ENCODE measurements around the gene TIGD2. TPM values are rescaled to one million over a fixed set of nuclear protein-coding genes. Genes with fewer than 3 reads are reported as not detected.

TIGD2 gene
- total and polyA plus RNA-seq, 2 experiments from 2014 or later: 2.1 to 6.7 TPM

DNA sequence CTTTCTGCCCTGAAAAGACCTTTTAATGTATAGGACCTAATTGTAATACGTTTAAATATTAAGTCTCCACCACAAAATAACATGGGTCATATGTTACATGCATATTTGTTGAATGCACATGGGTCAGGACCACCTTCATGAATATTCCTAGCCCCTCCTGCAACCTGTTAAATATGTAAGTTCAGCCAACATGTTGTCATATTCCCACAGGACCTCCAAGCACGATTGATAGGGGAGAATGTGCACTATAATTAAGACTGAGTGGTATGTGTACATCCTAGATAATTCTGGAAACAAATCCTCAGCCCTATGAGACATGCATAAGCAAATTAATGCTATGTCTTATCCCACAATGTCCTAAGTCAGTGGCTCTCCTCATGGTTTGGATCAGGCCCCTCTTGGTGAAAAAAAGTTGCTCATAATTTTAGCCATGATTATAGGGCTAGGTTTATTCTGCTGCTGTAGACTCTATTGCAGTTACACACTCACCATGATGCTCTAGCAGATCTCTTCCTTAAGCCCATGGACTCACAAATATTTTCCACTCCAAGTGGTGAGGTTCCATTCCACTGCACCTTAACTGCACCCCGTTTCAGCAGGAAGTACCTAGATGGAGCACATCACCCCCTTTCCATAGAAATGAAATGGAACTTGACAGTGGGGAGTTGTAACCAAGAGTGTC is 10.2 kb downstream of the TIGD2 start (continued):
- TF ChIP-seq, protein P1, sequence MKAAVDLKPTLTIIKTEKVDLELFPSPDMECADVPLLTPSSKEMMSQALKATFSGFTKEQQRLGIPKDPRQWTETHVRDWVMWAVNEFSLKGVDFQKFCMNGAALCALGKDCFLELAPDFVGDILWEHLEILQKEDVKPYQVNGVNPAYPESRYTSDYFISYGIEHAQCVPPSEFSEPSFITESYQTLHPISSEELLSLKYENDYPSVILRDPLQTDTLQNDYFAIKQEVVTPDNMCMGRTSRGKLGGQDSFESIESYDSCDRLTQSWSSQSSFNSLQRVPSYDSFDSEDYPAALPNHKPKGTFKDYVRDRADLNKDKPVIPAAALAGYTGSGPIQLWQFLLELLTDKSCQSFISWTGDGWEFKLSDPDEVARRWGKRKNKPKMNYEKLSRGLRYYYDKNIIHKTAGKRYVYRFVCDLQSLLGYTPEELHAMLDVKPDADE (IDR thresholded peaks at IDR 0.05): no peak
- TF ChIP-seq, protein P2, sequence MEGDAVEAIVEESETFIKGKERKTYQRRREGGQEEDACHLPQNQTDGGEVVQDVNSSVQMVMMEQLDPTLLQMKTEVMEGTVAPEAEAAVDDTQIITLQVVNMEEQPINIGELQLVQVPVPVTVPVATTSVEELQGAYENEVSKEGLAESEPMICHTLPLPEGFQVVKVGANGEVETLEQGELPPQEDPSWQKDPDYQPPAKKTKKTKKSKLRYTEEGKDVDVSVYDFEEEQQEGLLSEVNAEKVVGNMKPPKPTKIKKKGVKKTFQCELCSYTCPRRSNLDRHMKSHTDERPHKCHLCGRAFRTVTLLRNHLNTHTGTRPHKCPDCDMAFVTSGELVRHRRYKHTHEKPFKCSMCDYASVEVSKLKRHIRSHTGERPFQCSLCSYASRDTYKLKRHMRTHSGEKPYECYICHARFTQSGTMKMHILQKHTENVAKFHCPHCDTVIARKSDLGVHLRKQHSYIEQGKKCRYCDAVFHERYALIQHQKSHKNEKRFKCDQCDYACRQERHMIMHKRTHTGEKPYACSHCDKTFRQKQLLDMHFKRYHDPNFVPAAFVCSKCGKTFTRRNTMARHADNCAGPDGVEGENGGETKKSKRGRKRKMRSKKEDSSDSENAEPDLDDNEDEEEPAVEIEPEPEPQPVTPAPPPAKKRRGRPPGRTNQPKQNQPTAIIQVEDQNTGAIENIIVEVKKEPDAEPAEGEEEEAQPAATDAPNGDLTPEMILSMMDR (conservative IDR thresholded peaks at IDR 0.05; ENCODE audit: low read depth in 2 of 2): no peak
- TF ChIP-seq POLR2AphosphoS5 (IDR thresholded peaks at IDR 0.05; ENCODE audit: low read depth): no peak

DNA sequence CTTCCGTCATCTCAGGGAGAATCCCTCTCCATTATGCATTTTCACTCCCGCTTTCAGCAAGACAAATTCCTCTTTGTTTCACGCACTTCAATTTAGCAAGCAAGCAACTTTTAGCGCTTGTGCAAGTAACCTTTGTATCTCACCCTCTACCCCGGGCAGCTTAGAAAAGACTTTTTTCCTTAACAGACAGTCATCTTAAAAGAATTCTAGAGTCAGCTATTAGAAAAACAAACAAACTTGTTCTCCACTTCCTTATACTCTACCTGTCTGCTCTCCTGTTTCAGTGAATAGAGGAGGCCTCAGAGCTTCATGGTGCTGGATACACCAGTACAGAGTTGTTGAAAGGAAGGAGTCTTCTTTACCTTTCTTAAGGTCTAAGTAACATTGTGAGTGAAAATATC is 12.1 kb downstream of the TIGD2 start:
- Histone ChIP-seq H4K20me1 (replicated peaks; ENCODE audit: insufficient read depth) (no peaks in the 10 kb centered on the region), H3K4me1 (ENCODE audit: insufficient read depth) (peaks cover 7% of the 10 kb centered on the region; the same call in 1 of the 2 replicates), H3K36me3 (ENCODE audit: insufficient read depth) (no peaks in the 10 kb centered on the region), H3K9me2 (ENCODE audit: insufficient read depth) (no peaks in the 10 kb centered on the region), H2AFZ (no peak overlapping the region), H3K27me3 (ENCODE audit: insufficient read depth) (no peaks in the 10 kb centered on the region), H3F3A (replicated peaks; ENCODE audit: low read depth) (no peaks in the 10 kb centered on the region), H3K4me2 (no peak overlapping the region), H3K79me2 (replicated peaks; ENCODE audit: insufficient read depth) (no peaks in the 10 kb centered on the region), H3K4me3 (no peak overlapping the region), H3K27ac (ENCODE audit: low read depth) (no peak overlapping the region)
- Mint-ChIP-seq H3K27ac (no peak overlapping the region), H3K4me1 (peaks cover 6% of the 10 kb centered on the region; the same call in 2 of the 3 replicates), H3K36me3 (ENCODE audit: low read depth) (peaks cover 16% of the 10 kb centered on the region), H3K9me3 (peaks cover 8% of the 10 kb centered on the region; the same call in 2 of the 3 replicates), H3K4me3 (no peak overlapping the region), H3K27me3 (ENCODE audit: insufficient read depth, low read depth, poor library complexity) (no peaks in the 10 kb centered on the region)
- ATAC-seq (no peak), DNase-seq (ENCODE audit: low spot score) (peak; percentile 8)
- TF ChIP-seq, protein P2 (conservative IDR thresholded peaks at IDR 0.05; ENCODE audit: low read depth in 2 of 2): no peak
- TF ChIP-seq JUNB (IDR thresholded peaks at IDR 0.05; ENCODE audit: unreplicated experiment) (no peak), POLR2AphosphoS5 (IDR thresholded peaks at IDR 0.05; ENCODE audit: low read depth) (no peak)
- TF ChIP-seq, protein P1 (IDR thresholded peaks at IDR 0.05): no peak

Data from GM23338 (cell line).